Esophagus squamous epithelium (tissue), 4 donors: ENCODE data around the gene SERHL2.

ENCODE experiments used
- CTCF ChIP-seq, 6 experiments: fragments of 450-650 bp in 4 of 6; fragments of 200-600 bp in 2 of 6; sonication (generic) in 2 of 6; IDR thresholded peaks; one replicate each; pipeline ENCODE4 v1.5.1; 2016 to 2019; ENCODE audit warnings: antibody characterized with exemption in 6 of 6, mild to moderate bottlenecking in 4 of 6, moderate library complexity in 4 of 6
- POLR2A ChIP-seq, 4 donors: fragments of 450-650 bp; IDR thresholded peaks; one replicate each; pipeline ENCODE4 v1.6.1; 2017; ENCODE audit warnings: antibody characterized with exemption in 4 of 4, mild to moderate bottlenecking in 4 of 4, moderate library complexity in 3 of 4

- TF ChIP-seq POLR2A (IDR thresholded peaks at IDR 0.05) (no peak), CTCF (IDR thresholded peaks at IDR 0.05) (no peak)
Observed at GRCh38 chr22:42547562-42547961, 6.2 kb upstream of the SERHL2 start.
